ENCODE data around the gene GDF10.

The GDF10 gene, protein sequence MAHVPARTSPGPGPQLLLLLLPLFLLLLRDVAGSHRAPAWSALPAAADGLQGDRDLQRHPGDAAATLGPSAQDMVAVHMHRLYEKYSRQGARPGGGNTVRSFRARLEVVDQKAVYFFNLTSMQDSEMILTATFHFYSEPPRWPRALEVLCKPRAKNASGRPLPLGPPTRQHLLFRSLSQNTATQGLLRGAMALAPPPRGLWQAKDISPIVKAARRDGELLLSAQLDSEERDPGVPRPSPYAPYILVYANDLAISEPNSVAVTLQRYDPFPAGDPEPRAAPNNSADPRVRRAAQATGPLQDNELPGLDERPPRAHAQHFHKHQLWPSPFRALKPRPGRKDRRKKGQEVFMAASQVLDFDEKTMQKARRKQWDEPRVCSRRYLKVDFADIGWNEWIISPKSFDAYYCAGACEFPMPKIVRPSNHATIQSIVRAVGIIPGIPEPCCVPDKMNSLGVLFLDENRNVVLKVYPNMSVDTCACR

GRCh38 chr10:47299611-47300428, at the start of gene GDF10:
Gene GDF10, plus strand, starts transcription at chr10:47300197. Its CDS starts 455 bp downstream, at chr10:47300652.
- no peak within 1 kb of the TSS for H3K4me3 ChIP-seq
- in situ Hi-C loops (cut with MboI; ENCODE audit: low sequenced_read_pairs), result loop anchor here (10.0 kb wide), 1 partner anchor 245 kb away; no protein-coding TSS in a partner anchor

DNA sequence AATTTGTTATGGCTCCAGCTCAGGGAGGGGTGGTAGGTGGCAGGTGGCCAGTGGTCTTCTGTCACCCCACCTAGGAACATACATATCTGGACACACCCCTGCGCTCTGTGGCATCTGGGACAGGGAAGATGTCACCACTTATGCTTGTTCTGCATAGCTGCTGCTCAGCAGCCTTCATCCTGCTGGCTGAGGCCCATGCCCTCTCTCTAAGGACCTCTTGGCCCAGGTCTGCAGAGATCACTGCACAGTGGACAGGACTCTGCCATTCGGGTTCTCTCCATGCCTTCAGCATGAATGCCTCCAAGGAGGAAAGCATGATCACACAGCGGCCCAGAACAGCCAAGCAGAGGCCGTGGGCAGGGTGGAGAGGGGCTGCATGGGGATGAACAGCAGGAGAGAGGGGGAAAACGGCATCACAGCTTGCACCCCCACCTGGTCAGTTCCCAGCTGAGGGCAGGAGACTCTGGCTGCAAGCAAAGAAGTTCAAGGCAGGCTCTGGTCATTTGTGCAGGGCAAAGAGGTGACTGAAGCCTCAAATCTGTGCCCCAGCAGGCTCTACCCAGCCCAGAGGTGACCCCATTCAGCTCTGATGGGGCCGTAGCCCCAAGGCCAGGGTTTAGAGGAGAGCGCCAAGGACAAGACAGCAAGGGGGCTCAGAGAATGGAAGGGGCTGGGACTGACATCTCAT, 47.8 kb upstream of the GDF10 start:
- no peak overlapping the region for H3K4me3 ChIP-seq
- H3K4me1 ChIP-seq, result no peaks in the 10 kb centered on the region
- DNase-seq (ENCODE audit: low spot score in 2 of 2), result no peak
- no peaks in the 10 kb centered on the region for H3K9me3 ChIP-seq
- H3K27me3 ChIP-seq (ENCODE audit: low read depth), result no peaks in the 10 kb centered on the region
- no peaks in the 10 kb centered on the region for H3K36me3 ChIP-seq (replicated peaks)
- in situ Hi-C loops (cut with MboI; ENCODE audit: low sequenced_read_pairs), result no loop called here

More at GRCh38 chr10:47299611-47300428, at the start of gene GDF10:
- DNase-seq (ENCODE audit: low spot score in 2 of 2), result no peak
- Histone ChIP-seq H3K9me3 (no peaks in the 10 kb centered on the region), H3K27me3 (ENCODE audit: low read depth) (peaks cover 4% of the 10 kb centered on the region; the same call in 1 of the 2 replicates), H3K4me1 (no peaks in the 10 kb centered on the region), H3K36me3 (replicated peaks) (no peaks in the 10 kb centered on the region)

- no peaks in the 10 kb centered on the region for H3K36me3 ChIP-seq (replicated peaks)
- no peaks in the 10 kb centered on the region for H3K27me3 ChIP-seq (ENCODE audit: low read depth)
- no peak overlapping the region for H3K4me3 ChIP-seq
- no peaks in the 10 kb centered on the region for H3K4me1 ChIP-seq
- in situ Hi-C loops (cut with MboI; ENCODE audit: low sequenced_read_pairs), result no loop called here
- H3K9me3 ChIP-seq, result no peaks in the 10 kb centered on the region
- DNase-seq (ENCODE audit: low spot score in 2 of 2), result no peak
These were observed 46.9 kb upstream of the GDF10 start for GRCh38 chr10:47253030-47253637.

DNA sequence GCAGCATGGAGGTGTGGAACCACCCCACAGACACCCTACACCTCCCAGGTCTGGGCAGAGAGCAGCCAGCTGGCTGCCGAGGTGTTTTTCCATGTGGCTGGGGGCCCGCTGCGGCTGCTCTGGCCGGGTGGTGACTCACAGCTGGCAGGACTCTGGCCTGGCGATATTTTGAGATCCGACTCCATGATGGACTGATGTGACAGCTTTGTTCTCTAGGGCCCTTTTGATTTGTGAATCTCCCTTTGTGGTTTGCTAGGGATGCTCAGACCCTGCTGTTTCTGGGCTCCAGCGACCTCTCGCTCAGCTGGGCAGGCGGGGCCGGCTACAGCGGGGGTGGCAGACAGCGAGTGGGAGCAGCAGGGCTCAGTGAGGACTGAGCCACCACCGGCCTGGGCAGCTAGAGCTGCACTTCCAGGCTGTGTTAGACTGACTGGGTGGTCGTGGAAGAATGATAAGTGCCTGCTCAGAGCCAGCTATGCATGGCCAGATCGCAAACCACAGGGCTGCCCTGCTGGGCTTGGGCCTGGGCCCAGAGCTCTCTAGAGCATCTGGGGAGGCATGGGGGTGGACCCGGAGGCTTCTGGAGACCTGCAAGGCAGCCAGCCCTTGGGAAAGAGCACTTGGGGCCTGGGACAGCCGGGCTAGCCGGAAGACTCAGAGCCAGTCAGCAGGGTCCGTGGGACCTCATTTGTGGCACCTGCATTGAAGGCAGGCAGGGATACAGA, 46.2 kb upstream of the GDF10 start:
- no peak for DNase-seq (ENCODE audit: low spot score in 2 of 2)
- in situ Hi-C loops (cut with MboI; ENCODE audit: low sequenced_read_pairs), result no loop called here
- H3K27me3 ChIP-seq (ENCODE audit: low read depth), result no peaks in the 10 kb centered on the region

GRCh38 chr10:47254611-47255010, 45.4 kb upstream of the GDF10 start:
- Histone ChIP-seq H3K4me1 (no peaks in the 10 kb centered on the region), H3K9me3 (no peaks in the 10 kb centered on the region), H3K27me3 (ENCODE audit: low read depth) (no peaks in the 10 kb centered on the region), H3K36me3 (replicated peaks) (no peaks in the 10 kb centered on the region), H3K4me3 (no peak overlapping the region)
- no peak for DNase-seq (ENCODE audit: low spot score in 2 of 2)
- in situ Hi-C loops (cut with MboI; ENCODE audit: low sequenced_read_pairs), result no loop called here

More for the DNA sequence above, 46.2 kb upstream of the GDF10 start:
- H3K36me3 ChIP-seq (replicated peaks), result no peaks in the 10 kb centered on the region
- H3K4me3 ChIP-seq, result no peak overlapping the region
- no peaks in the 10 kb centered on the region for H3K4me1 ChIP-seq
- no peaks in the 10 kb centered on the region for H3K9me3 ChIP-seq

GRCh38 chr10:47255033-47255813, 44.8 kb upstream of the GDF10 start:
- in situ Hi-C loops (cut with MboI; ENCODE audit: low sequenced_read_pairs), result no loop called here
- no peaks in the 10 kb centered on the region; the same call in 1 of the 2 replicates for H3K27me3 ChIP-seq (ENCODE audit: low read depth)
- DNase-seq (ENCODE audit: low spot score in 2 of 2), result no peak
- H3K4me1 ChIP-seq, result no peaks in the 10 kb centered on the region
- H3K9me3 ChIP-seq, result no peaks in the 10 kb centered on the region
- no peak overlapping the region for H3K4me3 ChIP-seq
- no peaks in the 10 kb centered on the region for H3K36me3 ChIP-seq (replicated peaks)

- H3K27me3 ChIP-seq (ENCODE audit: low read depth), result no peaks in the 10 kb centered on the region; the same call in 1 of the 2 replicates
- H3K4me1 ChIP-seq, result no peaks in the 10 kb centered on the region
- no peak for DNase-seq (ENCODE audit: low spot score in 2 of 2)
- in situ Hi-C loops (cut with MboI; ENCODE audit: low sequenced_read_pairs), result no loop called here
- H3K9me3 ChIP-seq, result no peaks in the 10 kb centered on the region
- no peaks in the 10 kb centered on the region for H3K36me3 ChIP-seq (replicated peaks)
- no peak overlapping the region for H3K4me3 ChIP-seq
These were observed 44.1 kb upstream of the GDF10 start for GRCh38 chr10:47255866-47256265.

- Histone ChIP-seq H3K4me3 (no peak overlapping the region), H3K36me3 (replicated peaks) (no peaks in the 10 kb centered on the region), H3K9me3 (no peaks in the 10 kb centered on the region), H3K4me1 (no peaks in the 10 kb centered on the region), H3K27me3 (ENCODE audit: low read depth) (no peaks in the 10 kb centered on the region; the same call in 1 of the 2 replicates)
- in situ Hi-C loops (cut with MboI; ENCODE audit: low sequenced_read_pairs), result no loop called here
- DNase-seq (ENCODE audit: low spot score in 2 of 2), result no peak
These were observed 43.2 kb upstream of the GDF10 start for GRCh38 chr10:47256751-47257336.

GRCh38 chr10:47257396-47258120, 42.4 kb upstream of the GDF10 start:
- Histone ChIP-seq H3K9me3 (no peaks in the 10 kb centered on the region), H3K36me3 (replicated peaks) (no peaks in the 10 kb centered on the region), H3K4me1 (no peaks in the 10 kb centered on the region), H3K4me3 (no peak overlapping the region), H3K27me3 (ENCODE audit: low read depth) (no peaks in the 10 kb centered on the region; the same call in 1 of the 2 replicates)
- DNase-seq (ENCODE audit: low spot score in 2 of 2), result no peak
- in situ Hi-C loops (cut with MboI; ENCODE audit: low sequenced_read_pairs), result no loop called here

GRCh38 chr10:47258921-47259320, 41.1 kb upstream of the GDF10 start:
- H3K27me3 ChIP-seq (ENCODE audit: low read depth), result no peaks in the 10 kb centered on the region; the same call in 1 of the 2 replicates
- no peaks in the 10 kb centered on the region for H3K36me3 ChIP-seq (replicated peaks)
- no peaks in the 10 kb centered on the region for H3K4me1 ChIP-seq
- no peaks in the 10 kb centered on the region for H3K9me3 ChIP-seq
- H3K4me3 ChIP-seq, result no peak overlapping the region
- in situ Hi-C loops (cut with MboI; ENCODE audit: low sequenced_read_pairs), result no loop called here
- DNase-seq (ENCODE audit: low spot score in 2 of 2), result no peak

GRCh38 chr10:47259466-47259865, 40.5 kb upstream of the GDF10 start:
- DNase-seq (ENCODE audit: low spot score in 2 of 2), result no peak
- in situ Hi-C loops (cut with MboI; ENCODE audit: low sequenced_read_pairs), result no loop called here
- no peaks in the 10 kb centered on the region for H3K36me3 ChIP-seq (replicated peaks)
- H3K9me3 ChIP-seq, result no peaks in the 10 kb centered on the region
- no peaks in the 10 kb centered on the region; the same call in 1 of the 2 replicates for H3K27me3 ChIP-seq (ENCODE audit: low read depth)
- no peaks in the 10 kb centered on the region for H3K4me1 ChIP-seq
- no peak overlapping the region for H3K4me3 ChIP-seq

Measured in HAP-1 (cell line).